Body of pancreas (tissue), 4 donors: ENCODE results near the gene NDUFAF5. TPM values are rescaled to one million over a fixed set of nuclear protein-coding genes. Genes with fewer than 3 reads are reported as not detected.

Experiments
- ATAC-seq: fragments of 150-250 bp; one replicate; pipeline ENCODE4 v1.9.1; 2016
- DNase-seq, 4 donors: peaks; one replicate each; pipeline ENCODE4 v3.0.0-alpha.2; 2019
- H3K27ac ChIP-seq, 4 donors: fragments of 200-600 bp; sonication (generic); 1 replicate in 3 of 4; 2 replicates in 1 of 4; pipeline versions ENCODE4 v1.5.1 to v1.6.1; 2016 to 2019; ENCODE audit warnings: mild to moderate bottlenecking in 1 of 4, mixed read lengths in 1 of 4, moderate library complexity in 1 of 4
- H3K27me3 ChIP-seq, 2 donors: fragments of 200-600 bp; sonication (generic); one replicate each; pipeline ENCODE4 v1.6.0; 2016; ENCODE audit warnings: mild to moderate bottlenecking in 1 of 2
- H3K36me3 ChIP-seq, 2 donors: fragments of 200-600 bp; sonication (generic); replicated peaks in 1 of 2; 2 replicates each; pipeline ENCODE4 v1.5.1; 2016; ENCODE audit warnings: low read depth in 2 of 2; ENCODE audit not compliant: insufficient read depth in 1 of 2
- H3K4me1 ChIP-seq: fragments of 200-600 bp; sonication (generic); one replicate; pipeline ENCODE4 v1.6.0; 2016
- H3K4me3 ChIP-seq, 2 donors: fragments of 200-600 bp; sonication (generic); 1 replicate in 1 of 2; 2 replicates in 1 of 2; pipeline ENCODE4 v1.5.1; 2016 to 2019
- H3K9me3 ChIP-seq, 3 donors: fragments of 200-600 bp; sonication (generic); 1 replicate in 2 of 3; 2 replicates in 1 of 3; pipeline ENCODE4 v1.5.1; 2016
- CTCF ChIP-seq, 7 experiments: fragments of 450-650 bp in 4 of 7; fragments of 200-600 bp in 3 of 7; sonication (generic) in 3 of 7; IDR thresholded peaks; one replicate each; pipeline ENCODE4 v1.5.1; 2016 to 2019; ENCODE audit warnings: antibody characterized with exemption in 7 of 7
- POLR2A ChIP-seq, 3 donors: fragments of 450-650 bp; IDR thresholded peaks; one replicate each; pipeline ENCODE4 v1.6.1; 2016; ENCODE audit warnings: antibody characterized with exemption in 3 of 3, mild to moderate bottlenecking in 2 of 3
- WGBS, 2 donors: methylation state at CpG; one replicate each; pipeline ENCODE4 v1.1.5; 2017; 5-methylcytosine and 5-hydroxymethylcytosine counted together
- intact Hi-C: fragments of 100-400 bp; cut with DNase I; formaldehyde crosslinking; loops from one replicate; pipeline ENCODE4 v1.15.1; 2023
- total RNA-seq, 2 donors: library from RNA; depleted of rRNA; stranded (reverse); fragments of >200 nt; gene quantifications; one replicate each; pipeline ENCODE4 v1.1.0, GENCODE V29; 2016

NDUFAF5 gene
- total RNA-seq, 2 donors from 2014 or later, result 4.4 to 6.3 TPM

DNA sequence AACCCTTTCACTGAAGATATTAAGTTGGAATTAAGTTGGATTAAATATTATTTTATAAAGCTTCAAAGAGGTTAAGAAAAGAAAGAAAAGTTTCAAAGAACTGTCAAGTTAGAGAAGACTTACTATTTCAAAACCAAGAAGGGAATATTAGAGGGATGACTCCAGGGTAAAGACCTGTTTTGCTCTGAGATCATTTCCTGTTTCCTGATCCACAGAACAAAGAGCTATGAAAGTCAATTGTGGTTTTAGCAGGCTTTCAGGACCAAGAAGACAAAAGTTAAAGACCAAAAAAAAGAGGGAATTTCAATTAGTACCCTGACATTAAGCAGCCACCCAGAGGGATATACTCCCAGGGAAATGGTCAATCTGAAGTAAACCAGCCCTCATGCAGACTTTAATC, 19.5 kb upstream of the NDUFAF5 start:
- ATAC-seq (no peak), DNase-seq (no peak)
- Histone ChIP-seq H3K27me3 (no peaks in the 10 kb centered on the region), H3K4me1 (no peaks in the 10 kb centered on the region), H3K9me3 (no peaks in the 10 kb centered on the region), H3K4me3 (no peak overlapping the region), H3K36me3 (peaks cover 0 to 19% of the 10 kb centered on the region in 2 donors), H3K27ac (no peak overlapping the region)
- TF ChIP-seq POLR2A (IDR thresholded peaks at IDR 0.05) (no peak), CTCF (IDR thresholded peaks at IDR 0.05) (no peak)
- intact Hi-C loops, result no loop called here

GRCh38 chr20:13765868-13766416, 18.9 kb upstream of the NDUFAF5 start:
- Histone ChIP-seq H3K4me3 (no peak overlapping the region), H3K27ac (no peak overlapping the region), H3K27me3 (no peaks in the 10 kb centered on the region), H3K4me1 (no peaks in the 10 kb centered on the region), H3K36me3 (peaks cover 0 to 24% of the 10 kb centered on the region in 2 donors), H3K9me3 (no peaks in the 10 kb centered on the region)
- intact Hi-C loops, result no loop called here
- TF ChIP-seq CTCF (IDR thresholded peaks at IDR 0.05), result no peak
- TF ChIP-seq POLR2A (IDR thresholded peaks at IDR 0.05), result no peak
- ATAC-seq, result no peak
- 85 to 100% methylated on average over 1 of the region's 1 CpG for WGBS, 2 donors
- no peak for DNase-seq

- WGBS, 2 donors, result 83 to 86% methylated on average over 5 of the region's 5 CpGs
- Histone ChIP-seq H3K36me3 (peaks cover 0 to 25% of the 10 kb centered on the region in 2 donors), H3K27me3 (no peaks in the 10 kb centered on the region), H3K9me3 (no peaks in the 10 kb centered on the region), H3K27ac (no peak overlapping the region), H3K4me3 (no peak overlapping the region), H3K4me1 (no peaks in the 10 kb centered on the region)
- no peak for TF ChIP-seq POLR2A (IDR thresholded peaks at IDR 0.05)
- TF ChIP-seq CTCF (IDR thresholded peaks at IDR 0.05), result no peak
- ATAC-seq (no peak), DNase-seq (no peak)
- intact Hi-C loops, result no loop called here
Observed at GRCh38 chr20:13770141-13770540, 14.7 kb upstream of the NDUFAF5 start.

DNA sequence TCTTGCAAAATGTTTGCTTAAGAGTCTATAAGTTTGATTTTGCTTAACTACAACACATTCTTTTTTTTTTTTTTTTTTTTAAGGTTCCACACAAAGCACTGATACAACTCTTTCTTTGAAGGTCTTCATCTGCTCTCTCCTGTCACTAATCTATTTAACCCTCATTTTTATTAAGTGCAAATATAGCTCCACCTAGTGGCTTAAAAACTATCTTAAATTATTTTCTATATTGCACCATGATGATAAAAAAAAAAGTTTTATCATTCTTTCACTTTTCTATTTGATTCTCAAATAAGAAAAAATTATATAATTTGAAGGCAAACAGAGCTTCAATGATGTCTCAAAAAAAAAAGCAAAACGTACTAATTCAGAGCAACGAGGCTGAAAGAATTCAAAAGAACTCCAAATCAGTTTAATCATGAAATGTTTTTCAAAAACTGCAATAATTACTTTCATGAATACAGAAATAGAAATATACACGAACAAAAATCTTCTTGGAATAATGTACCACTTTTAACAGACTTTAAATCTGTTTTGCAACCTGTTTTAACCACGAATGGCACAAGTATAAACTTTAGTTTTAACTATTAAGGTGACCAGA, 12.9 kb upstream of the NDUFAF5 start:
- Histone ChIP-seq H3K9me3 (no peaks in the 10 kb centered on the region), H3K27me3 (no peaks in the 10 kb centered on the region), H3K4me1 (no peaks in the 10 kb centered on the region), H3K27ac (no peak overlapping the region), H3K4me3 (no peak overlapping the region), H3K36me3 (peaks cover 0 to 24% of the 10 kb centered on the region in 2 donors)
- TF ChIP-seq CTCF (IDR thresholded peaks at IDR 0.05) (peak in 6 of 7 experiments; percentile 27 to 61 (median 38)), POLR2A (IDR thresholded peaks at IDR 0.05) (no peak)
- DNase-seq (no peak), ATAC-seq (no peak)
- intact Hi-C loops, result no loop called here
- WGBS, 2 donors, result 41% methylated on average over 4 of the region's 4 CpGs

DNA sequence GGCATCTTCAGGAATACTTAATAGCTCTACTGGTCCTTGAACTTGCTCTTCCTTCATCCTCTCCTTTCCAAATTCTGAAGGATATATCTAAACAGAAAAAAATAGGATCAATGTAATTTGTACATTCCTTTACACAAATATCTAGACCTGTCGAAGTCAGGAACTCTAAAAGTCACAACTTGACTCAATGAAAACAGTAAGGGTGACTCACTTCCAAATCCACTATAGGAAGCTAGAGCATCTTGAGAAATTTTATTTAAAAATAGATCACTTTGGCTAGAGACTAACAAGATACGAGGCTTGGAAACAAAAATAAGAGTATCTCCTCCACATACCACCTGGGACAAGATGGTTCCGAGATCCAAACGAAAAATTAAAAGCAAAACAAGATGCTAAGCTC, 12.3 kb upstream of the NDUFAF5 start:
- Histone ChIP-seq H3K4me3 (no peak overlapping the region), H3K36me3 (peaks cover 0 to 23% of the 10 kb centered on the region in 2 donors), H3K9me3 (no peaks in the 10 kb centered on the region), H3K27me3 (no peaks in the 10 kb centered on the region), H3K4me1 (no peaks in the 10 kb centered on the region), H3K27ac (no peak overlapping the region)
- DNase-seq (no peak), ATAC-seq (no peak)
- TF ChIP-seq POLR2A (IDR thresholded peaks at IDR 0.05), result no peak
- intact Hi-C loops, result no loop called here
- WGBS, 2 donors, result 50 to 66% methylated on average over 4 of the region's 4 CpGs
